B cell (primary cell): ENCODE data around the gene PLSCR3. TPM values are rescaled to one million over a fixed set of nuclear protein-coding genes. Genes with fewer than 3 reads are reported as not detected.
A peak's percentile ranks its signal among the peaks of the same experiment; 100 is the strongest.

ENCODE experiments used
- ATAC-seq: fragments of 200-7000 bp; cut with Tn5 transposase; one replicate; pipeline ENCODE4 v1.10.0; 2021; ENCODE audit warnings: low read depth, mild to moderate bottlenecking, moderate number of reproducible peaks, moderate library complexity
- CTCF ChIA-PET: fragments of 350-600 bp; sonication (Branson Sonifier 250); formaldehyde crosslinking; loops from one replicate; lab custom pipeline; 2021; ENCODE audit warnings: antibody characterized with exemption, inconsistent platforms; lab: Charles Lee
- POLR2A ChIA-PET: fragments of 350-600 bp; sonication (Branson Sonifier 250); formaldehyde crosslinking; loops from one replicate; lab custom pipeline; 2021; ENCODE audit warnings: antibody characterized with exemption; lab: Charles Lee
- DNase-seq: peaks from one replicate; pipeline ENCODE4 v3.0.0; 2013
- H2AFZ ChIP-seq: 2 replicates; pipeline ENCODE4 v1.6.1; 2012; ENCODE audit warnings: mild to moderate bottlenecking, low read depth, low read length; ENCODE audit not compliant: insufficient read depth, poor library complexity, severe bottlenecking
- H3K27ac ChIP-seq, 2 donors: 1 replicate in 1 of 2; 2 replicates in 1 of 2; pipeline ENCODE4 v1.5.1; 2012 to 2013; ENCODE audit warnings: low read length in 2 of 2, mild to moderate bottlenecking in 2 of 2, moderate library complexity in 1 of 2
- H3K27me3 ChIP-seq, 4 experiments: fragments of 200-600 bp in 1 of 4; sonication (generic) in 1 of 4; replicated peaks in 1 of 4; 1 replicate in 2 of 4; 2 replicates in 2 of 4; pipeline versions ENCODE4 v1.6.1 to v1.7.0; 2013 to 2016; ENCODE audit warnings: low read length in 3 of 4, mild to moderate bottlenecking in 2 of 4, mixed read lengths in 1 of 4, moderate library complexity in 1 of 4; ENCODE audit not compliant: insufficient read depth in 4 of 4, control insufficient read depth in 3 of 4; ENCODE audit errors: control extremely low read depth in 1 of 4
- H3K36me3 ChIP-seq, 2 experiments: replicated peaks in 1 of 2; 1 replicate in 1 of 2; 2 replicates in 1 of 2; pipeline versions ENCODE4 v1.6.1 to v1.7.1; 2013; ENCODE audit warnings: low read length in 1 of 2; ENCODE audit not compliant: insufficient read depth in 2 of 2, control insufficient read depth in 1 of 2; ENCODE audit errors: control extremely low read depth in 1 of 2, extremely low read depth in 1 of 2
- H3K4me1 ChIP-seq, 2 donors: fragments of 200-600 bp in 1 of 2; sonication (generic) in 1 of 2; 1 replicate in 1 of 2; 2 replicates in 1 of 2; pipeline versions ENCODE4 v1.5.1 to v1.6.1; 2013 to 2017; ENCODE audit warnings: low read length in 2 of 2; ENCODE audit not compliant: control insufficient read depth in 2 of 2, insufficient read depth in 2 of 2
- H3K4me2 ChIP-seq: replicated peaks from 2 replicates; pipeline ENCODE3; 2012; ENCODE audit warnings: mild to moderate bottlenecking, low read depth, low read length; ENCODE audit not compliant: poor library complexity, severe bottlenecking
- H3K4me3 ChIP-seq, 5 experiments: fragments of 200-600 bp in 1 of 5; sonication (generic) in 1 of 5; 1 replicate in 3 of 5; 2 replicates in 2 of 5; pipeline versions ENCODE4 v1.5.1 to v1.7.0; 2011 to 2016; ENCODE audit warnings: low read length in 4 of 5, mild to moderate bottlenecking in 4 of 5, low read depth in 2 of 5, control low read depth in 1 of 5, moderate library complexity in 1 of 5; ENCODE audit not compliant: insufficient read depth in 1 of 5; ENCODE audit errors: control extremely low read depth in 1 of 5, extremely low read depth in 1 of 5
- H3K79me2 ChIP-seq: fragments of 200-600 bp; sonication (generic); one replicate; pipeline ENCODE4 v1.6.0; 2016; ENCODE audit warnings: low read length; ENCODE audit not compliant: control insufficient read depth, insufficient read depth
- H3K9ac ChIP-seq: fragments of 200-600 bp; sonication (generic); 2 replicates; pipeline ENCODE4 v1.6.1; 2017; ENCODE audit warnings: mild to moderate bottlenecking, low read length, moderate library complexity
- H3K9me3 ChIP-seq, 3 donors: one replicate each; pipeline versions ENCODE4 v1.6.1 to v1.7.1; 2013; ENCODE audit warnings: low read length in 2 of 3; ENCODE audit not compliant: control insufficient read depth in 2 of 3, insufficient read depth in 1 of 3; ENCODE audit errors: control extremely low read depth in 1 of 3
- H4K20me1 ChIP-seq: 2 replicates; pipeline ENCODE4 v1.6.0; 2012; ENCODE audit warnings: mild to moderate bottlenecking, low read length; ENCODE audit not compliant: insufficient read depth, control insufficient read depth, poor library complexity, severe bottlenecking
- H3K27ac Mint-ChIP-seq: one replicate; pipeline ENCODE4 v1.8.0; 2021; ENCODE audit warnings: mixed read lengths
- H3K27me3 Mint-ChIP-seq: one replicate; pipeline ENCODE4 v1.8.0; 2021; ENCODE audit warnings: mixed read lengths
- H3K4me1 Mint-ChIP-seq: one replicate; pipeline ENCODE4 v1.8.0; 2021; ENCODE audit warnings: mixed read lengths
- H3K4me3 Mint-ChIP-seq: one replicate; pipeline ENCODE4 v1.8.0; 2021; ENCODE audit warnings: mixed read lengths
- H3K9me3 Mint-ChIP-seq: one replicate; pipeline ENCODE4 v1.8.0; 2022; ENCODE audit warnings: mixed read lengths; ENCODE audit not compliant: insufficient read depth
- CTCF ChIP-seq: fragments of 200-600 bp; IDR thresholded peaks from one replicate; pipeline ENCODE4 v1.8.0; 2022; ENCODE audit warnings: antibody characterized with exemption, mild to moderate bottlenecking
- EZH2 ChIP-seq: IDR thresholded peaks from 2 replicates; pipeline ENCODE4 v1.6.1; 2012; ENCODE audit warnings: borderline replicate concordance, low read depth, mild to moderate bottlenecking, moderate library complexity, low read length; ENCODE audit not compliant: insufficient read depth, poor library complexity, severe bottlenecking
- WGBS: methylation state at CpG from one replicate; pipeline ENCODE4 v1.1.5; 2013; ENCODE audit warnings: missing lambda C conversion rate; ENCODE audit not compliant: insufficient coverage; 5-methylcytosine and 5-hydroxymethylcytosine counted together
- intact Hi-C: fragments of 100-400 bp; cut with micrococcal nuclease; formaldehyde crosslinking; loops from one replicate; pipeline ENCODE4 v1.10.0; 2022
- polyA plus RNA-seq: library from polyadenylated mRNA; depleted of rRNA; stranded (reverse); fragments of >200 nt; gene quantifications from 2 replicates; pipeline ENCODE4 v1.2.3, GENCODE V29; 2012
- total RNA-seq, 2 donors: library from RNA; stranded (reverse); fragments of 120-200 nt in 1 of 2; gene quantifications; 1 replicate in 1 of 2; 2 replicates in 1 of 2; pipeline versions ENCODE4 v1.2.3 to v1.2.4, GENCODE V29; 2013 to 2022

The PLSCR3 gene
- total and polyA plus RNA-seq, 2 donors (not counting 1 experiment from before 2014, with no cell fraction given): 31.6 to 122 TPM

GRCh38 chr17:7405350-7406234 is 11.3 kb upstream of the PLSCR3 start:
- no peaks in the 10 kb centered on the region for H3K9me3 Mint-ChIP-seq
- ChIA-PET CTCF (interaction anchor here (1.2 kb wide), 2 partner anchors 31 to 32 kb away, joined by 3 to 4 read pairs; no protein-coding TSS in a partner anchor), POLR2A (interaction anchor here (1.2 kb wide), 1 partner anchor 185 kb away, joined by 3 read pairs; no protein-coding TSS in a partner anchor)
- peak overlapping the region; percentile 83 for H3K4me3 Mint-ChIP-seq
- ATAC-seq (no peak), DNase-seq (no peak)
- intact Hi-C loops: loop anchor here (2.0 kb wide), 2 partner anchors 99 to 191 kb away; partner anchors contain the start of gene EIF5A
- Histone ChIP-seq H3K4me3 (peak overlapping the region in 4 of 5 experiments; percentile 80 to 95 (median 86)), H3K36me3 (no peaks in the 10 kb centered on the region), H3K79me2 (peaks cover 6% of the 10 kb centered on the region), H3K27me3 (peaks cover 0 to 31% (median 4%) of the 10 kb centered on the region in 4 experiments), H3K9ac (peak overlapping the region; percentile 76), H4K20me1 (no peaks in the 10 kb centered on the region), H3K27ac (no peak overlapping the region), H3K9me3 (peaks cover 0 to 4% (median 0%) of the 10 kb centered on the region in 3 donors), H3K4me1 (peaks cover 17 to 20% of the 10 kb centered on the region in 2 donors), H2AFZ (peak overlapping the region; percentile 87), H3K4me2 (peak overlapping the region; percentile 94)
- TF ChIP-seq CTCF (no peak), EZH2 (no peak)
- peaks cover 23% of the 10 kb centered on the region for H3K4me1 Mint-ChIP-seq
- 35% methylated on average over 27 of the region's 38 CpGs for WGBS
- H3K27ac Mint-ChIP-seq: no peak overlapping the region
- H3K27me3 Mint-ChIP-seq: peaks cover 30% of the 10 kb centered on the region
